MCF 10A (cell line): Measurements from ENCODE around the gene ARHGAP15. TPM values are rescaled to one million over a fixed set of nuclear protein-coding genes. Genes with fewer than 3 reads are reported as not detected.
A peak's percentile ranks its signal among the peaks of the same experiment; 100 is the strongest.

Experiments used
- BruUV-seq: library from RNA; stranded (reverse); fragments of 400-500 nt; replicated peaks from 2 replicates; lab custom pipeline; 2021; lab: Mats Ljungman, UMichigan
- CTCF ChIA-PET: fragments of 300-600 bp; sonication (Branson Sonifier 250); formaldehyde crosslinking; extraction: SDS; loops from one replicate; lab custom pipeline; 2021; ENCODE audit warnings: antibody characterized with exemption, inconsistent platforms; lab: Yijun Ruan, JAX
- POLR2A ChIA-PET: fragments of 300-600, 350-650 bp; sonication (Branson Sonifier 250); formaldehyde crosslinking; extraction: SDS; loops from one replicate; lab custom pipeline; 2020; ENCODE audit warnings: antibody characterized with exemption, inconsistent platforms; lab: Yijun Ruan, JAX
- DNase-seq: peaks from one replicate; pipeline ENCODE4 v3.0.0-alpha.2; 2018; ENCODE audit not compliant: unreplicated experiment
- H3K27ac Mint-ChIP-seq: one replicate; pipeline ENCODE4 v1.8.0; 2022; ENCODE audit warnings: mild to moderate bottlenecking, low read depth, mixed read lengths; ENCODE audit not compliant: unreplicated experiment
- H3K27me3 Mint-ChIP-seq: one replicate; pipeline ENCODE4 v1.8.0; 2022; ENCODE audit warnings: mixed read lengths; ENCODE audit not compliant: insufficient read depth, unreplicated experiment
- H3K36me3 Mint-ChIP-seq: one replicate; pipeline ENCODE4 v1.8.0; 2022; ENCODE audit warnings: mild to moderate bottlenecking, moderate library complexity, mixed read lengths; ENCODE audit not compliant: insufficient read depth, unreplicated experiment
- H3K4me1 Mint-ChIP-seq: one replicate; pipeline ENCODE4 v1.8.0; 2022; ENCODE audit warnings: mixed read lengths; ENCODE audit not compliant: insufficient read depth, unreplicated experiment
- H3K4me3 Mint-ChIP-seq: one replicate; pipeline ENCODE4 v1.8.0; 2022; ENCODE audit warnings: mild to moderate bottlenecking, moderate library complexity, mixed read lengths; ENCODE audit not compliant: unreplicated experiment
- H3K9me3 Mint-ChIP-seq: one replicate; pipeline ENCODE4 v1.8.0; 2022; ENCODE audit warnings: mixed read lengths; ENCODE audit not compliant: unreplicated experiment
- intact Hi-C: fragments of 100-400 bp; cut with micrococcal nuclease; formaldehyde crosslinking; loops from 2 replicates; pipeline ENCODE4 v1.14.1; 2022
- total RNA-seq: library from RNA; stranded (reverse); gene quantifications from 2 replicates; pipeline ENCODE4 v1.2.3, GENCODE V29; 2022
- TF ChIP-seq, protein P1 (sequence below): fragments of 200-600 bp; IDR thresholded peaks from one replicate; pipeline ENCODE4 v1.8.0; 2022; ENCODE audit warnings: antibody characterized with exemption, mild to moderate bottlenecking; ENCODE audit not compliant: unreplicated experiment

Gene ARHGAP15
- total RNA-seq, 1 experiment from 2014 or later, result not detected

DNA sequence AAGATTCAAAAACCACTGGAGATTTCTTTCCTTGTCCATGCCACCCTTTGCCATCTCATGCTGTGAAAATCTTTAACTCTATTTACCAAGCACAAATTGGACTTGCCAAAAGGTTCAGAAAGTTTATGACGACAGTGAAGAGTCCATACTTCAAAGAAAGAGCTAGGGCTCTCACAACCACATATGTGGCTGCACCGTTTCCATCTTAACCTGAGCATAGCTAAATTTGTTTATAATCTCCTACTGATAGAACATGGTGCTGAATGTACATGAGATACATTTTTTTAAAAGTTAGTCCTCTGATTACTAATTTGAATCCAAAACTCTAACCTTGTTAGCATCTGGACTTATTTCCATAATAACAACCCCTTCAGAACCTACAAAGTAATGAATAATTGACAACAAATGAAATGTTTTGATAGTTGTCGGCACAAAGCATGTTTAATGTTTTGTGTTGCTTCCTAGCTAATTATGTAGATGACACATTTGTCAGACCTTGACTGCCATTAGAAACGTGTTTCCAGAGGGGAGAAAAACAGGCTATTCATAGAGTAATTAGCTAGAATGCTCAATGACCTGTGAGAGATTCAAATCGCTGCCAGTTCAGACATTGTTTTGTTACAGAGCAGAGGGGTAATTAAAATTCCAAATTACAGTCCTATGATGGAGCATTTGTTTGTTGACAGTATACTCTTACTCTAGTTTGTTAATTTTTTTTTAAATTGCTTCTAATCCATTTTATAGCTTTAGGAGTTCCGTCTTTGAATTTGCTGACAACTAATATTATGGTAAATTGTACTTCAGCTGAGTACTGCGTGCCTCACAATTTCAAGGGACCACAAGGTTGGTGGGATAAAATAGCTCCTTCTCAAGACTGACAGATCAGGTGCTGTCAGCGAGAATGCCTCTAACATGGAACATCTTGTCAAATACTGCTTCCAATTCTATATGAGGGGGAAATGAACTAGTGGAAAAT is 31.8 kb downstream of the ARHGAP15 start:
- H3K27ac Mint-ChIP-seq, result no peak overlapping the region
- H3K36me3 Mint-ChIP-seq, result no peaks in the 10 kb centered on the region
- H3K9me3 Mint-ChIP-seq, result no peaks in the 10 kb centered on the region
- DNase-seq, result no peak
- no peak overlapping the region for H3K4me3 Mint-ChIP-seq
- H3K27me3 Mint-ChIP-seq, result peaks cover 12% of the 10 kb centered on the region
- ChIA-PET CTCF (interaction anchor here (0.6 to 4.7 kb wide), 23 partner anchors 10 to 1117 kb away, joined by 3 to 72 read pairs (median 6); no protein-coding TSS in a partner anchor), POLR2A (interaction anchor here (1.2 kb wide), 1 partner anchor 97 kb away, joined by 3 read pairs; no protein-coding TSS in a partner anchor)
- no peaks in the 10 kb centered on the region for H3K4me1 Mint-ChIP-seq
- BruUV-seq, result no TSS peak
- TF ChIP-seq, protein P1, sequence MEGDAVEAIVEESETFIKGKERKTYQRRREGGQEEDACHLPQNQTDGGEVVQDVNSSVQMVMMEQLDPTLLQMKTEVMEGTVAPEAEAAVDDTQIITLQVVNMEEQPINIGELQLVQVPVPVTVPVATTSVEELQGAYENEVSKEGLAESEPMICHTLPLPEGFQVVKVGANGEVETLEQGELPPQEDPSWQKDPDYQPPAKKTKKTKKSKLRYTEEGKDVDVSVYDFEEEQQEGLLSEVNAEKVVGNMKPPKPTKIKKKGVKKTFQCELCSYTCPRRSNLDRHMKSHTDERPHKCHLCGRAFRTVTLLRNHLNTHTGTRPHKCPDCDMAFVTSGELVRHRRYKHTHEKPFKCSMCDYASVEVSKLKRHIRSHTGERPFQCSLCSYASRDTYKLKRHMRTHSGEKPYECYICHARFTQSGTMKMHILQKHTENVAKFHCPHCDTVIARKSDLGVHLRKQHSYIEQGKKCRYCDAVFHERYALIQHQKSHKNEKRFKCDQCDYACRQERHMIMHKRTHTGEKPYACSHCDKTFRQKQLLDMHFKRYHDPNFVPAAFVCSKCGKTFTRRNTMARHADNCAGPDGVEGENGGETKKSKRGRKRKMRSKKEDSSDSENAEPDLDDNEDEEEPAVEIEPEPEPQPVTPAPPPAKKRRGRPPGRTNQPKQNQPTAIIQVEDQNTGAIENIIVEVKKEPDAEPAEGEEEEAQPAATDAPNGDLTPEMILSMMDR, result no peak
- intact Hi-C loops, result no loop called here

DNA sequence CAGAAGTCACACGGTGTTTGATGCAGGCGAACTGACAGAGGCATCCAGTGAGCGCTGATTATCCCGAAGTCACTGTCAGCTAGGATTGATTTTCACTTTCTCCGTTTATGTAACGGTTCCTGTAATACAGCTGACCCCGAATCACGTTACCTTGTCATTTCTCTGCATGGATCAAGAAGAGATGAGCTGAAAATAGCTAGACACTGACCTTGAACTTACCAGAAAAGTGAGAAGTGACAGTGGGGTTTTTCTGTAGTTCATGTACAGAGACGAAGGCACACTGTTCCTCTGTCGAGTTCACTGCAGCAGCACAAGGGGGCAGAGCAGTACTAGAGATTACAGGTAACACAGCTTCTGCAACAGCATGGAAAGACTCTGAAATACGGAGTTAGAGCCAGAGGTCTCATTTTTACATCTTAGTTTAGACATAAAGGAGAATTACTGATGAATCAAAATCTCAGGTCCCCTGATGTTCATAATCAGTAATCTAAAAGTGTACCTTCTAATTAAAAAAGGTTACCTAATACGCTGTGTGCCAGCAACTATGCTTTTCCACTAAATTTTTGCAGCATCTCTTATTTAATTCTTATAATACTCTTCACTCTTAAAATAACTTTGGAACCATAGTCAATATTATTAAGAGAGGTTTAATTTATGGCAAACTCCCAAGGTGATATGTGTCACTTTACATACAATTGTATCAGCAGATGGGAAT is 33.1 kb downstream of the ARHGAP15 start:
- no peak overlapping the region for H3K27ac Mint-ChIP-seq
- CTCF ChIA-PET, result interaction anchor here (0.6 to 4.7 kb wide), 29 partner anchors 8 to 1629 kb away, joined by 3 to 72 read pairs (median 5); no protein-coding TSS in a partner anchor
- peak; percentile 56 for DNase-seq
- H3K4me3 Mint-ChIP-seq, result no peak overlapping the region
- H3K4me1 Mint-ChIP-seq, result no peaks in the 10 kb centered on the region
- POLR2A ChIA-PET, result interaction anchor here (0.6 to 1.2 kb wide), 3 partner anchors 96 to 357 kb away, joined by 3 read pairs; no protein-coding TSS in a partner anchor
- H3K27me3 Mint-ChIP-seq, result peaks cover 12% of the 10 kb centered on the region
- TF ChIP-seq, protein P1, result peak; percentile 80
- no TSS peak for BruUV-seq
- intact Hi-C loops, result loop anchor here (1.0 to 2.0 kb wide), 4 partner anchors 43 to 128 kb away; no protein-coding TSS in a partner anchor
- no peaks in the 10 kb centered on the region for H3K36me3 Mint-ChIP-seq
- H3K9me3 Mint-ChIP-seq, result no peaks in the 10 kb centered on the region

DNA sequence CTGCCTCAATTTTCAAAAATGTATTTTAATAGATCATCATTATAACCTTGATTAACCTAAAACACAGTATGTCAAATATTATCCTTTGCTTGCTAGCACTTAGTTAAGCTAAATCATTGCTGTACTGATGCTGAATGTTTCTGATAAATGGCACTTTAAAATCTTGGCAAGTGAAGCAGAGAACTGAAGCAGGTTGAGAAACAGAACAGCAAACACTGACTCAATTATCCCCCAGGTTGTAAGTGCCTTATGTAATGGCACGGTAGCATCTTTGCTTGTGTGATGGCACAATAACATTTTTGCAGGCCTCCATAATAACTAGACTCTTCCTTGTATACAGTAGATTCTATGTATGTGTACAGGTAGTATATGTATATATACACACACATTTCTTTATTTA is 33.8 kb downstream of the ARHGAP15 start:
- POLR2A ChIA-PET, result interaction anchor here (0.6 kb wide), 1 partner anchor 356 kb away, joined by 3 read pairs; no protein-coding TSS in a partner anchor
- Mint-ChIP-seq H3K36me3 (no peaks in the 10 kb centered on the region), H3K4me3 (no peak overlapping the region), H3K27me3 (peaks cover 12% of the 10 kb centered on the region), H3K4me1 (no peaks in the 10 kb centered on the region), H3K9me3 (no peaks in the 10 kb centered on the region), H3K27ac (no peak overlapping the region)
- CTCF ChIA-PET, result interaction anchor here (0.5 to 4.7 kb wide), 16 partner anchors 8 to 1994 kb away, joined by 3 to 72 read pairs (median 7); no protein-coding TSS in a partner anchor
- TF ChIP-seq, protein P1, result no peak
- BruUV-seq, result no TSS peak
- peak; percentile 11 for DNase-seq
- intact Hi-C loops, result loop anchor here (1.0 to 2.0 kb wide), 4 partner anchors 42 to 129 kb away; no protein-coding TSS in a partner anchor
